ENCODE data around the gene ITGB6. TPM values are rescaled to one million over a fixed set of nuclear protein-coding genes. Genes with fewer than 3 reads are reported as not detected.

The ITGB6 gene
- total RNA-seq, 1 donor from 2014 or later: 0.99 TPM

GRCh38 chr2:160220545-160221009 is 20.5 kb upstream of the ITGB6 start:
- Histone ChIP-seq H3K27me3 (ENCODE audit: low read depth) (no peaks in the 10 kb centered on the region), H3K9me3 (replicated peaks) (no peaks in the 10 kb centered on the region), H3K4me3 (no peak overlapping the region), H3K4me1 (peaks cover 40% of the 10 kb centered on the region), H3K36me3 (no peaks in the 10 kb centered on the region), H3K27ac (replicated peaks) (peak overlapping the region; percentile 86)
- no peak for DNase-seq
- no peak for TF ChIP-seq CTCF (IDR thresholded peaks at IDR 0.05; ENCODE audit: borderline replicate concordance)
- intact Hi-C loops (cut with micrococcal nuclease): no loop called here

- Histone ChIP-seq H3K36me3 (no peaks in the 10 kb centered on the region), H3K27ac (replicated peaks) (peak overlapping the region; percentile 11), H3K4me1 (peaks cover 35% of the 10 kb centered on the region), H3K4me3 (no peak overlapping the region), H3K9me3 (replicated peaks) (no peaks in the 10 kb centered on the region), H3K27me3 (ENCODE audit: low read depth) (no peaks in the 10 kb centered on the region)
- intact Hi-C loops (cut with micrococcal nuclease): no loop called here
- no peak for DNase-seq
- no peak for TF ChIP-seq CTCF (IDR thresholded peaks at IDR 0.05; ENCODE audit: borderline replicate concordance)
Observed at GRCh38 chr2:160220026-160220425, 20.0 kb upstream of the ITGB6 start.

- no peak for TF ChIP-seq CTCF (IDR thresholded peaks at IDR 0.05; ENCODE audit: borderline replicate concordance)
- Histone ChIP-seq H3K27me3 (ENCODE audit: low read depth) (no peaks in the 10 kb centered on the region), H3K27ac (replicated peaks) (peak overlapping the region; percentile 37), H3K4me1 (peaks cover 12% of the 10 kb centered on the region), H3K9me3 (replicated peaks) (no peaks in the 10 kb centered on the region), H3K36me3 (no peaks in the 10 kb centered on the region), H3K4me3 (no peak overlapping the region)
- intact Hi-C loops (cut with micrococcal nuclease): no loop called here
- DNase-seq: peak; percentile 19
Observed at GRCh38 chr2:160214461-160215445, 14.7 kb upstream of the ITGB6 start.

GRCh38 chr2:160213511-160213910 is 13.4 kb upstream of the ITGB6 start:
- Histone ChIP-seq H3K27me3 (ENCODE audit: low read depth) (no peaks in the 10 kb centered on the region), H3K27ac (replicated peaks) (no peak overlapping the region), H3K9me3 (replicated peaks) (no peaks in the 10 kb centered on the region), H3K4me3 (no peak overlapping the region), H3K36me3 (no peaks in the 10 kb centered on the region), H3K4me1 (peaks cover 17% of the 10 kb centered on the region)
- intact Hi-C loops (cut with micrococcal nuclease): no loop called here
- no peak for TF ChIP-seq CTCF (IDR thresholded peaks at IDR 0.05; ENCODE audit: borderline replicate concordance)
- DNase-seq: no peak

GRCh38 chr2:160210599-160211138 is 10.6 kb upstream of the ITGB6 start:
- Histone ChIP-seq H3K27me3 (ENCODE audit: low read depth) (no peaks in the 10 kb centered on the region), H3K4me3 (no peak overlapping the region), H3K27ac (replicated peaks) (no peak overlapping the region), H3K36me3 (no peaks in the 10 kb centered on the region), H3K4me1 (peaks cover 28% of the 10 kb centered on the region), H3K9me3 (replicated peaks) (no peaks in the 10 kb centered on the region)
- intact Hi-C loops (cut with micrococcal nuclease): no loop called here
- TF ChIP-seq CTCF (IDR thresholded peaks at IDR 0.05; ENCODE audit: borderline replicate concordance): peak; percentile 65
- DNase-seq: peak; percentile 38
